ENCODE data around the gene PRKCQ.

PRKCQ gene

GRCh38 chr10:6409971-6410643, 170.0 kb downstream of the PRKCQ start:
- no peaks in the 10 kb centered on the region for H3K9me3 ChIP-seq (ENCODE audit: severe bottlenecking)
- H3K27me3 ChIP-seq (ENCODE audit: insufficient read depth, low read depth, severe bottlenecking) = peaks cover 5% of the 10 kb centered on the region
- DNase-seq = no peak
- H3K4me3 ChIP-seq (ENCODE audit: low read depth, low read length) = no peak overlapping the region
- H3K27ac ChIP-seq = no peak overlapping the region
- H3K36me3 ChIP-seq = no peaks in the 10 kb centered on the region
- TF ChIP-seq, protein P1, sequence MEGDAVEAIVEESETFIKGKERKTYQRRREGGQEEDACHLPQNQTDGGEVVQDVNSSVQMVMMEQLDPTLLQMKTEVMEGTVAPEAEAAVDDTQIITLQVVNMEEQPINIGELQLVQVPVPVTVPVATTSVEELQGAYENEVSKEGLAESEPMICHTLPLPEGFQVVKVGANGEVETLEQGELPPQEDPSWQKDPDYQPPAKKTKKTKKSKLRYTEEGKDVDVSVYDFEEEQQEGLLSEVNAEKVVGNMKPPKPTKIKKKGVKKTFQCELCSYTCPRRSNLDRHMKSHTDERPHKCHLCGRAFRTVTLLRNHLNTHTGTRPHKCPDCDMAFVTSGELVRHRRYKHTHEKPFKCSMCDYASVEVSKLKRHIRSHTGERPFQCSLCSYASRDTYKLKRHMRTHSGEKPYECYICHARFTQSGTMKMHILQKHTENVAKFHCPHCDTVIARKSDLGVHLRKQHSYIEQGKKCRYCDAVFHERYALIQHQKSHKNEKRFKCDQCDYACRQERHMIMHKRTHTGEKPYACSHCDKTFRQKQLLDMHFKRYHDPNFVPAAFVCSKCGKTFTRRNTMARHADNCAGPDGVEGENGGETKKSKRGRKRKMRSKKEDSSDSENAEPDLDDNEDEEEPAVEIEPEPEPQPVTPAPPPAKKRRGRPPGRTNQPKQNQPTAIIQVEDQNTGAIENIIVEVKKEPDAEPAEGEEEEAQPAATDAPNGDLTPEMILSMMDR (IDR thresholded peaks at IDR 0.05; ENCODE audit: low read depth, low read length) = no peak

DNA sequence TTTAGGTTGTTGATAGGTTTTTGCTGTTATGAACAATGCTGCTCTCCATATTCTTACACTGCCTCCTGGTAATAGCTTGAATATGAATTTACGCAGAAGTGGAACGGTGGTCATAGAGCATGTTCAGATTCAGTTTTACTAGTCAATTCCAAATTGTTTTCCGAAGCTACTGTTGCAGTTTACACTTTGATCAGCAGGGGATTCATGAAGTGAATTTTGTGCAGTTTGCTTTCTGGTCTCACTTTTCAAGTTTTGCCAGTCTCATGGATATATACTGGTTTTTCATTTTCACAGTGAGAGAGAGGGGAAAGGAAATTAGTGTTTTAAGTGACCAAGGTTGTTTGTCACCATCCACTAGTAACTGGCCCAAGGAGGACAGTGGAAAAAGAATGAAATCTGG, 171.3 kb downstream of the PRKCQ start:
- no peak for DNase-seq
- TF ChIP-seq, protein P1 (IDR thresholded peaks at IDR 0.05; ENCODE audit: low read depth, low read length) = no peak
- H3K27ac ChIP-seq = no peak overlapping the region
- H3K27me3 ChIP-seq (ENCODE audit: insufficient read depth, low read depth, severe bottlenecking) = peaks cover 6% of the 10 kb centered on the region
- no peaks in the 10 kb centered on the region for H3K9me3 ChIP-seq (ENCODE audit: severe bottlenecking)
- no peak overlapping the region for H3K4me3 ChIP-seq (ENCODE audit: low read depth, low read length)
- H3K36me3 ChIP-seq = no peaks in the 10 kb centered on the region

DNA sequence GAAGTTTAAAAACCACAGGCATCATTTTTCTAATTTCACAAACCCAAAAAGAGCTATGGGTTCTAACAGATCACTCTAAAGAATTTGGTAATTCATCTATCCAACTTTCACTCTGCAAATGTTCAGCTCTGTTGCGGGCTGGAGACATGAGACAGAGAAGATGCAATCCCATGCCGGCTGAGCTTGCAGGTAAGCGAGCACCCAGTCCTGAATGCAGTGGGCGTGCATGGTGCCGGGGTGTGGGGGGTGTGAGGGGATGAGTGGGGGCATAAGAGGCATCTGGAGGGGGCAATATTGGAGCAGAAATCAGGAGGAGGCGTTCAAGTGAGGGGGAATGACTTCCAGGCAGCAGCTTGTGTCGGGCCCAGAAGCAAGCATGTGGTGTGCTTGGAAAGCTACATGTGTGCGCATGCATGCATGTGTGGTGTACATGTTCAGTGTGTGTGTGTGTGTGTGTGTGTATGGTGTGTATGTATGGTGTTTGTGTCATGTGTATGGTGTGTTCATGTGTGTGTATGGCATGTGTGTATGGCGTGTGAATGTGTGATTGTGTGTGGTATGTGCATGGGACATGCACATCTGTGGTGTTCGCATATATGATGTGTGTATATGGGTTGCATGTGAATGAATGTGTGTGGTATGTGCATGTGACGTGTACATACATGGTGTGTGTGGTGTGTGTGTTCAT, 172.9 kb downstream of the PRKCQ start:
- TF ChIP-seq, protein P1 (IDR thresholded peaks at IDR 0.05; ENCODE audit: low read depth, low read length) = no peak
- no peaks in the 10 kb centered on the region for H3K36me3 ChIP-seq
- H3K4me3 ChIP-seq (ENCODE audit: low read depth, low read length) = no peak overlapping the region
- no peaks in the 10 kb centered on the region for H3K9me3 ChIP-seq (ENCODE audit: severe bottlenecking)
- no peak overlapping the region for H3K27ac ChIP-seq
- H3K27me3 ChIP-seq (ENCODE audit: insufficient read depth, low read depth, severe bottlenecking) = peaks cover 6% of the 10 kb centered on the region
- DNase-seq = no peak

GRCh38 chr10:6406220-6407033, 173.6 kb downstream of the PRKCQ start:
- peaks cover 12% of the 10 kb centered on the region for H3K27me3 ChIP-seq (ENCODE audit: insufficient read depth, low read depth, severe bottlenecking)
- H3K36me3 ChIP-seq = no peaks in the 10 kb centered on the region
- DNase-seq = no peak
- H3K9me3 ChIP-seq (ENCODE audit: severe bottlenecking) = no peaks in the 10 kb centered on the region
- no peak overlapping the region for H3K4me3 ChIP-seq (ENCODE audit: low read depth, low read length)
- no peak overlapping the region for H3K27ac ChIP-seq
- TF ChIP-seq, protein P1 (IDR thresholded peaks at IDR 0.05; ENCODE audit: low read depth, low read length) = no peak

GRCh38 chr10:6405713-6406112, 174.4 kb downstream of the PRKCQ start:
- no peaks in the 10 kb centered on the region for H3K9me3 ChIP-seq (ENCODE audit: severe bottlenecking)
- no peaks in the 10 kb centered on the region for H3K36me3 ChIP-seq
- no peak overlapping the region for H3K4me3 ChIP-seq (ENCODE audit: low read depth, low read length)
- DNase-seq = no peak
- H3K27me3 ChIP-seq (ENCODE audit: insufficient read depth, low read depth, severe bottlenecking) = peaks cover 17% of the 10 kb centered on the region
- TF ChIP-seq, protein P1 (IDR thresholded peaks at IDR 0.05; ENCODE audit: low read depth, low read length) = no peak
- no peak overlapping the region for H3K27ac ChIP-seq

All from WERI-Rb-1 (cell line).